Measurements from ENCODE around the gene GALNTL6.

The GALNTL6 gene

GRCh38 chr4:172104539-172104938 lies 291.3 kb downstream of the GALNTL6 start:
- DNase-seq (ENCODE audit: low read depth in 3 of 3, low spot score in 1 of 3): no peak

DNA sequence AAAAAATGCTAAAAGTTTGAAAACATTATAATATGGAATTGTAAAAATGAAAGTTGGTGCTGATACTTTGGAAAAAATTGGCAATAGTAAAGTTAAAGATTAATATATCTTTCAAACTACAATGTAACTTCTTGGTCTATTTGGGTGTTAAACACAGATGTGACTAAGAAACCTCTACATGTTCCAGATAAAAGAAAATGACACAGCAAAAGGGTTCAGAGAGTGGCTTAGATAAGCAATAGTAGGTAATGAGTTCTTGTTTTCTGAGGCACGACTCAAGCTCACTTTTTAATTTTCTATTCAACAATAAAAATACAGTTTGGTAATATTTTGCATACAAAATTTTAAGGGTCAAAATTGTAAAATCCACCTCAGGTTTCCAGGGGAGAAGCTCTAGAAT lies 292.7 kb downstream of the GALNTL6 start:
- DNase-seq (ENCODE audit: low read depth in 3 of 3, low spot score in 1 of 3): no peak

GRCh38 chr4:172109466-172109865 lies 296.3 kb downstream of the GALNTL6 start:
- DNase-seq (ENCODE audit: low read depth in 3 of 3, low spot score in 1 of 3): no peak

GRCh38 chr4:172124656-172125308 lies 311.6 kb downstream of the GALNTL6 start:
- DNase-seq (ENCODE audit: low read depth in 3 of 3, low spot score in 1 of 3): no peak

GRCh38 chr4:172125443-172125842 lies 312.2 kb downstream of the GALNTL6 start:
- DNase-seq (ENCODE audit: low read depth in 3 of 3, low spot score in 1 of 3): no peak

- no peak for DNase-seq (ENCODE audit: low read depth in 3 of 3, low spot score in 1 of 3)
Observed at GRCh38 chr4:172127168-172127567, 314.0 kb downstream of the GALNTL6 start.

- no peak for DNase-seq (ENCODE audit: low read depth in 3 of 3, low spot score in 1 of 3)
Observed at GRCh38 chr4:172129593-172129992, 316.4 kb downstream of the GALNTL6 start.

GRCh38 chr4:172134521-172134920 lies 321.3 kb downstream of the GALNTL6 start:
- DNase-seq (ENCODE audit: low read depth in 3 of 3, low spot score in 1 of 3): no peak

DNA sequence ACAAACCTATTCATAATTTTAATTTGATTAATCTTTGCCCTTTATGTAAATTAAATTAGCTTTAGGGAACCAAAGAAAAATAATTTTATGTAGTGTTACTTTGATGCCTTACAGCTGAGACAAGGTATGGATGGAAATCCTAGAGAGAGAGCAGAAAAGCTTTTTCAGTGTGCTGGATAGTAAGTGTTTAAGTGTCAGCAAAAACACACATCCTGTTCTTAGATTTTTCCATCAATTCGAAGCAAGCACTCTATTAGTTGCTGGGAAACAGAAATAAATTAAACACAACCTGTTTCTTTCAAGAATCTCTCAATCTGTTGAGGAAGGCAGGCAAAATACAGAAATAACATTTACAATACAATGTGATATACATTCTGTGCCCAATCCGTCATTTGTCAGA lies 327.8 kb downstream of the GALNTL6 start:
- DNase-seq (ENCODE audit: low read depth in 3 of 3, low spot score in 1 of 3): no peak

- DNase-seq (ENCODE audit: low read depth in 3 of 3, low spot score in 1 of 3): no peak
Observed at GRCh38 chr4:172142281-172142741, 329.1 kb downstream of the GALNTL6 start.

DNA sequence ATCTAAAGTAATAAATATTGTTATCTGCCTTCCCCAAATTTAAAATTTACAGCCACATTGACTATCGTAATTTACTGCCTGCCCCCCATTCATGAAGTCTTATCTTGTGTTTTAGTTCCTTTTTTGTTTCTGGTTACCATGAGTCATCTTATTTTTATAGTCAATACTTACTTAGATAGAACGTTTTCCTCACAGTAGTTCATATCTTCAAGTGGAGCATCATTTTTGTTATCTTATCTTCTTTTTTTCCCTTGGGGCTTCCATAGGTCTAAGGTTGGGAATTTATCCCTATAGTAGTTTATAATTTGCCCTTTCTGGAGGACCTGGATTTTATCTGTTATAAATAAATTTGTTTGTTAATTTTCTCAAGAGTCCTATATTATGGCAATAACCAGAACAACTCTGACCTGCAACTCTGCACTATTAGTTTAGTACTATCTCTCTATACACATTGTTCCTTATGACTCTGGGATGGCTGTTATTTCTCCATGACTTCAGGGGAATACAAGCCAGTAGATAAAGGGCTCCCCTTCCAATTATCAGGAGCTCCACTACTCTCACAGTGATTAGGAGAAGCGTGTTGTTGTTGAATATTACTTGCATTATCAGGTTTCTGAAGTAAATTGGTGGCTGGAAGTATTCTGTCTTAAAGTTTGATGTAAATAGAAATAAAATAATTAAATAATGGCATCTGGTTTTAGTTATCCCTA lies 330.6 kb downstream of the GALNTL6 start:
- DNase-seq (ENCODE audit: low read depth in 3 of 3, low spot score in 1 of 3): no peak

DNA sequence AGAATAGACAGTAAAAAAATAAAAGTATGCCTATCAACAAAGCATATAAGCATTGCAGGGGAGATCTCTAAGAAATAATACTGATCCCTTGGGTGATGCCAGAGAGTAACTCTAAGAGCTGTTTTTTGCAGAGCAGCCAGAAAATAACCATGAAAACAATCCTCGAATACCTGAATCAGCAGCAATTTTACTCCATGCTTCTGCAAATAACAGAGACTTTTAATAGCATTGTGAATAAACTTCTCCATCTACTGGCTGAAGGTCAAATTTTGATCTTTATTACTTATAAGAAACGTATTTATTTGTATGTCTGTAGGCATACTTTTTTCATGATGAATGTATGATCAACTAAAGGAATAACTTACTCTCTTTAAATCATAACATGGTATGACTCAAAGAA lies 334.5 kb downstream of the GALNTL6 start:
- no peak for DNase-seq (ENCODE audit: low read depth in 3 of 3, low spot score in 1 of 3)

- DNase-seq (ENCODE audit: low read depth in 3 of 3, low spot score in 1 of 3): no peak
Observed at GRCh38 chr4:172149329-172149728, 336.1 kb downstream of the GALNTL6 start.

- DNase-seq (ENCODE audit: low read depth in 3 of 3, low spot score in 1 of 3): no peak
Observed at GRCh38 chr4:172152284-172152683, 339.1 kb downstream of the GALNTL6 start.

GRCh38 chr4:172153719-172154118 lies 340.5 kb downstream of the GALNTL6 start:
- no peak for DNase-seq (ENCODE audit: low read depth in 3 of 3, low spot score in 1 of 3)

GRCh38 chr4:172155838-172156345 lies 342.7 kb downstream of the GALNTL6 start:
- no peak for DNase-seq (ENCODE audit: low read depth in 3 of 3, low spot score in 1 of 3)

DNA sequence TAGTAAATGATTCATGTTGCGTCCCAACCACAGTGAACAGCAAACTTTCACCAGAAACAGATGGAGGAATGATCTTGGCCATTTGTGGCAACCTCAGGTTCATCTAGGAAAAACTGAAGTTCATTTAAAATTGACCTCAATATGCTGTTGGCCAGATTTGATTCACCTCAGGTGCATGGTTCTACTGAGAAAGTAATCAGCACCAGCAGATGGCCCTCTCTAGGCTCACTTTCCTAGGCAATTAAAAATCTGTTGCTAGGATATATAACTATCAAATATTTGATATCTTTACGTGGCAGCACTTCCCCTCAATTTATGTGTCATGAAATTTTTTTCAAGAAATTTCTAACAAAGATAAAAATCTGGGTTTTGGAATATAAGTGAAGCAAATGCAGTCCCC lies 344.7 kb downstream of the GALNTL6 start:
- DNase-seq (ENCODE audit: low read depth in 3 of 3, low spot score in 1 of 3): no peak

GRCh38 chr4:172163215-172163614 lies 350.0 kb downstream of the GALNTL6 start:
- DNase-seq (ENCODE audit: low read depth in 3 of 3, low spot score in 1 of 3): no peak

GRCh38 chr4:172168888-172169287 lies 355.7 kb downstream of the GALNTL6 start:
- DNase-seq (ENCODE audit: low read depth in 3 of 3, low spot score in 1 of 3): no peak

- DNase-seq (ENCODE audit: low read depth in 3 of 3, low spot score in 1 of 3): no peak
Observed at GRCh38 chr4:172169871-172170270, 356.7 kb downstream of the GALNTL6 start.

DNA sequence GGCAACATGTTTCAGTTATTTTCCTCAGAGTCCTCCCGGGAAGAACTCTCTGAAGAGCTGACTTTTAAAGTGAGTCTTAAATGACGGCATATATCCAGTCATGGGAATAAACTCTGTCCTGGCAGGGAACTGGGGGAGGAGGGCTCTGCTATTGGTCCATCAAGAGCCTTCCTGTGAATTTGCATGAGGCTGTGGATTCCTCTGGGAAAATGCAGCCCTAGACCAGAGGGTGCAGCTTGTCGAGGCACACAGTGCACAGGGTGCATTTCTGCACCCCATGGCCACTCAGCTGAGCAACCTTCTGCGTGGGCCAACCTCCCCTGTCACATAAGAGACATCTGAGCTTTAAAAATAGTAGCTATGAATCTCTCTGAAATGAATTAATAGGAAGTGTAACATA lies 360.0 kb downstream of the GALNTL6 start:
- no peak for DNase-seq (ENCODE audit: low read depth in 3 of 3, low spot score in 1 of 3)

GRCh38 chr4:172177382-172177781 lies 364.2 kb downstream of the GALNTL6 start:
- DNase-seq (ENCODE audit: low read depth in 3 of 3, low spot score in 1 of 3): no peak

Data from stimulated activated CD4-positive, alpha-beta T cell treated with anti-CD3 and anti-CD28 coated beads, TNF-alpha, amount 100 ng/mL, for 1 hour (primary cell).